Activated gamma-delta T cell treated with Interleukin-2 at 50 U/mL for 16 hours (primary cell): ENCODE measurements around the gene MAPK13.
"Not testable (repeated sequence)": the region's sequence is repeated elsewhere in the genome, so short reads cannot be mapped to it uniquely, and the experiment has no call there.

Experiments
- DNase-seq: peaks from one replicate; pipeline ENCODE4 v3.0.0-alpha.2; 2020

Gene MAPK13

GRCh38 chr6:36129941-36130666 is at the start of gene MAPK13:
TSS of gene MAPK13 (plus strand) at chr6:36130513. CDS start at chr6:36130583, 70 bp downstream.
- no peak for DNase-seq

GRCh38 chr6:36082318-36082717 is 48.0 kb upstream of the MAPK13 start:
- no peak for DNase-seq

- no peak for DNase-seq
These were observed 46.9 kb upstream of the MAPK13 start for GRCh38 chr6:36083446-36083845.

- DNase-seq = not testable (repeated sequence)
These were observed 42.1 kb upstream of the MAPK13 start for GRCh38 chr6:36088204-36088603.

- DNase-seq = no peak
These were observed 41.3 kb upstream of the MAPK13 start for GRCh38 chr6:36089048-36089447.

- DNase-seq = no peak
These were observed 36.1 kb upstream of the MAPK13 start for GRCh38 chr6:36094238-36094637.

DNA sequence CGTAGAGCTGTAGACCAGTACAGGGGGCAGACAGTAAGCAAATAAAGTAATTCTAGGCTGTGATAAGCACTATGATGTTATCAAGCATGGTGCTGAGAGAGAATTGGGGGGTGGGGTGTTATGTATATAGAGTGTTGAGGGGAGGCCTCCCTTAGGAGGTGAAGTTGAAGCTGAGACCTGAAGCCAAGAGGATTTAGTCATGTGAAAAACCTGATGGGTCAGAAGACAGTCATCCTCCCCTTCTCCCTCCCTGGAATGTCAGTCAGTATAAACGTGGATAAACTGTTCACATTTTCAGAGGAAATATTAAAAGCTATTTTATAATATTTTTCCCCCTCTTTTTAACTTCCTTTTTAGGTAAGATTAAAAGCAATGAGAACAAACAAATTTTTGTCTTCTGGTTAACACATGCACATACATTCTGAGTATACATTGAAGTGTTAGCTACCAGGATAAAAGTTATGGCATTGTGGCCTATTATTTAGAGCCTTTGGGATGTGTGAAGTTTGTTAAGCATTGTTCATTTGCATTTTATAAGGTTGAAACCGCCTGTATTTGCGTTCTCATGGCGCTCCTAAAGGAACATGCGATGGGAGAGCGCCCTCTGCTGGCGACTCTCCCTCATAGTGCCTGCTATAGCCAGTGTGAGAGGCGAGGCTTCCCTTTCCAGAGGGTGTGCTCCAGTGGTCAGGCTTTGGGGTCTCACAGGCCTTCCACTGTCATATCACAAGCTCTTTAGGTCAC is 35.4 kb upstream of the MAPK13 start:
- peak; percentile 80 for DNase-seq

DNA sequence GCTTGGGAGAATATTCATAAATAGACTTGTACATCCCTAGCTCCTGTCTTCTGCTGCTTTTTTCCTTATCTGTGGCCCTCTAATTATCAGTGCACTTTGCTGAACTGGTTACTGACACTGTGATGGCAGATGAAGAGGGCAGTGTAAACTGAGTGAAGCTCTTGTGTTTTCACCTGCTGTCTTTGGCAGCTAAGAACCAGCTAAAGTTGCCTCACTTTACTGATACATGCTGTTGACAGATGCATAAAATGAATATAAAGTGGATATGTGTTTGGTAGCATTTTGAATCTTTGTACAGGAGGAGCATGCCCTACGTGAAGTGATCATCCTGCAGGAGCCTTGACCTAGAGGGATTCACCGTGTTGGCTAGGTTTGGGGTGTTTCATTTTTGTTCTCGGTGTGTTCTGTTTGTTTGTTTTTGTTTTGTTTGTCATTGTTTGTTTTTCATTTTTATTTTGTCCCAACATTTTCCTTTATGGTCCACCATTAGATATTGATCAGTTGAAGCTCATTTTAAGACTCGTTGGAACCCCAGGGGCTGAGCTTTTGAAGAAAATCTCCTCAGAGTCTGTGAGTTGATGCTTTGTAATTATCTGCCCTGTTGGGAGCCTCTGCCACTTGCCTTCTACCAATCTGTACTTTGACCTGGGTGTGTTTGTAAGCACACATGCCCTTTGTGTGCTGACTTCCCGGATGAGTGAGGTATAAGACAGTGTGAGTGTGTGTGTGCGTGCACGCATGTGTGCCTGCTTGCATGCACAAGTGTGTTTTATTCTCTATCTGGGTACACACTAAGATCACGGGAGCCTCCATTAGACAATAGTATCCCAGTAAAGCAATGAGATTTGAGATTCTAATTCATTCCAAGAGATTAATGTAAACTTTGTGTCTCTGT is 34.6 kb upstream of the MAPK13 start:
- no peak for DNase-seq

DNA sequence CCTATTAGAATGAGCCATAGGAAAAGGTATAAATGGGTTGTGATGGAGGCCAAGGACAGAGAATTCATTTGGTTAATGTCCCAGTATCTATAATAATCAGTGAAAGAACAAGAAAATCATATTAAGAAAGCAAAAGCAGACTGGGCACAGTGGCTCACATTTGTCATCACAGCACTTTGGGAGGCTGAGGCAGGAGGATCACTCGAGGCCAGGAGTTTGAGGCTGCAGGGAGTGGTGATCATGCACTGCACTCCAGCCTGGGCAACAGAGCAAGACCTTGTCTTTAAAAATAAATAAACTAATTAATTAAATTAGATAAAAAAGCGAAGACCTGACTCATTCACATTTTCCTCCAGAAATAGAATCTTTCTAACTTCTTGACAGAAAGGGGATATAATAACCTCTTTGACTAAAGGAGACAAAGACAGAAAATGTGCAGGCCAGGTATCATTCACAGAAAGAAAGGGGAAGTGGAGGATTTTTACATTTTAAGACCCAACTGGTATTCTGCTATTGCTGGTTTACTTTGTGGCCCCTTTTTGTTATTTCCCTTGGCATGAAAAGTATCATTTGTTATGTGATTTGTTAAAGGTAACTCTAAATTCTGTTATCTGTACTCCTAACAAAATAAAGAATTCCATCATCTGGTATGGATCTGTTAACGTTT is 31.9 kb upstream of the MAPK13 start:
- DNase-seq = no peak

DNA sequence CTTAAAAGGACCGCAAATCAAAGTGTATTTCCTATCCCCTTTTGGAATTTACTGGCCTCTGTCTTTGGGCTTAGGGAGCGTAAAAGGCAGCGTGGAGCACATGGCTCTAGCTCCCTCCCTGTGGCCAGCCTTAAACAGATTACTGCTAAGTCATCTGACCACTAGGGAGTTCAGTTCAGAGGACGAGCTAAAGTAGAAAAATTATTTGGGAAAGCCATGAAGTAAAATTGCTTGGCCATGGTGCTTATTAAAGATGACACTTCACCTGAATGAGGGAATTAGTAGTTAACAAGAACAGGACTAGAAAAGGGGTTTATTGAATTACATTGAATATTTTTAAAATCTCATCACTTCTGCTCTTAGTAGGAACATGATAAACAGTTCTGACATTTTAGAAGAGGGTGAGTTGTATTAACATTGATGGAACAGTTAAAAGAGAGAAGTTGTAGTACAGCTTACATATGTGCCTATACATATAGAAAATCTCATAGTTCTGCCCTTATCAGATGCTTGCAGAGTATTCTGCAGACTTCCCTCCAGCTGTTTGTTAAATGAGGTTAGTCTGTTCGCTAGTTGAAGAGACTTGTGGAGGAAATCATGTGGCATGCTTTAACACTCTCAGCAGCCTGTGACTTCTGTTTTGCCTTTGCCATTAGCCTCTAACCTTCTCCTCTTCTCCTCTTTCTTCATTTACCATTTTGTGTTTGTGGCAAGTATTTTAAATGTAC is 31.2 kb upstream of the MAPK13 start:
- no peak for DNase-seq

GRCh38 chr6:36099869-36100483 is 30.3 kb upstream of the MAPK13 start:
- DNase-seq = peak; percentile 58

GRCh38 chr6:36101691-36102090 is 28.6 kb upstream of the MAPK13 start:
- DNase-seq = no peak

GRCh38 chr6:36102853-36103252 is 27.5 kb upstream of the MAPK13 start:
- DNase-seq = no peak

- no peak for DNase-seq
These were observed 25.5 kb upstream of the MAPK13 start for GRCh38 chr6:36104836-36105235.

DNA sequence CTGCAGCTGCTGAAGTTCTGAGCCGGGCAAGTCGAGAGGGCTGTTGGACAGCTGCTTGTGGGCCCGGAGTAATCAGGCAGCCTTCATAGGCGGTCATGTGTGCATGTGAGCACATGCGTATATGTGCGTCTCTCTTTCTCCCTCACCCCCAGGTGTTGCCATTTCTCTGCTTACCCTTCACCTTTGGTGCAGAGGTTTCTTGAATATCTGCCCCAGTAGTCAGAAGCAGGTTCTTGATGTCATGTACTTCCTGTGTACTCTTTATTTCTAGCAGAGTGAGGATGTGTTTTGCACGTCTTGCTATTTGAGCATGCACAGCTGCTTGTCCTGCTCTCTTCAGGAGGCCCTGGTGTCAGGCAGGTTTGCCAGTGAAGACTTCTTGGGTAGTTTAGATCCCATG is 21.2 kb upstream of the MAPK13 start:
- no peak for DNase-seq

- no peak for DNase-seq
These were observed 20.3 kb upstream of the MAPK13 start for GRCh38 chr6:36110050-36110449.

DNA sequence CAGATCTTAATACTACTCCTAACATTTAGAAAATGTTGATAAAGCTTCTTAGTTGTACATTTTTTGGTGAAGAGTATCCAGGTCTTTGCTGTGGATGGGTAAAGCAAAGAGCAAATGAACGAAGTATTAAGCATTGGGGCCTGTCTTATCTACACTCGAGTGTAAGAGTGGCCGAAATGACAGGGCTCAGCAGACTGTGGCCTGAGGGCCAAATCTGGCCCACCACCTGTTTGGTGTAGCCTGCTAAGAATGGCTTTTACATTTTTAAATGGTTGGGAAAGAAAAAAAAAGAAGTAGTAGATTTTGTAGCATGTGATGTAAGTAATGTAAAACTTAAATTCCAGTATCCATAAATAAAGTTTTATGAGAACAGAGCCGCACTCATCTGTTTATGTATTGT is 19.4 kb upstream of the MAPK13 start:
- DNase-seq = no peak

- DNase-seq = no peak
These were observed 18.8 kb upstream of the MAPK13 start for GRCh38 chr6:36111526-36111925.

DNA sequence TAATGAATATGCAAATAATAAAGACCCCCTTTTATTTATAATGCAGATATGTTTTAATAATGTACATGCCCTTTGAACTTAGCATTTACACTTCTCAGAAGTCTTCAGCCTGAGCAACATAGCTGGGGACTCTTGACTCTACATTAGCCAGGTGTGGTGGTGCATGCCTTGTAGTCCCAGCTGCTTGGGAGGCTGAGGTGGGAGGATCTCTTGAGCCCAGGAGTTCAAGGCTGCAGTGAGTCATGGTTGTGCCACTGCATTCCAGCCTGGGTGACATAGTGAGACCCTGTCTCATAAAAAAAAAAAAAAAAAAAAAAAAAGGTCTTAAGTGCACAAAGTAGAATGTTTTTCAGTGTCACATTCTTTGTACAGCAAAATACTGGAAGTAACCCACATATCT is 17.3 kb upstream of the MAPK13 start:
- DNase-seq = no peak

- DNase-seq = no peak
These were observed 16.6 kb upstream of the MAPK13 start for GRCh38 chr6:36113703-36114102.

DNA sequence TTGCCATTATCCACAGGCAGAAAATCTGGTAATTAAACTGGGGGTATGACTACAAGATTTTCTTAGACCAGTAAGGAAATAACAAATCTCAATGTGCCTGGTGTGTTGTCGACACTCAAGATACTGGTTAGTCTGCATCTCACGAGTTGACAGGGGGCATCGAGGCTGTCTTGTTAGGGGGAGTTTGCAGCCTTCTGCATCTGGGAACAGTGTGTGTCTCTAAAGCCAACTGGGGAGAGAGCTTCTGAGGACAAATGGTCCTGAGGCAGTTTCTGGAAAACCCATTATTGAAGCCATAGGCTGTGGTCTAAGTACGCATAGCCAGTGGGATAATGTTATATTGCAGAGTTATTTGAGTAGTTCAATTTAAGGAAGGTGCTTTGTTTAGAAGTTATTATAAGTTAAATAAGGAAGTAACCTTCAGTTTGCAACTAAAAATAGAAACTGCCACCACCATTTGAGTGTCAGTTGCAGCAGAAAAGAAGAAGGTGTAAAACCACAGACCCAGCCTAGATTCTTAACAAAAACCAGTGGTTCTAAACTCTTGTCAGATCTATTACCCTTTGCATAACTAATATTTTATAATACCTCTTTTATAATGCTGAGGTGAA is 15.4 kb upstream of the MAPK13 start:
- no peak for DNase-seq
